ENCODE measurements around the gene CCNK.

GRCh38 chr14:99472937-99473336 lies 8.3 kb upstream of the CCNK start:
- TF ChIP-seq CTCF (IDR thresholded peaks at IDR 0.05; ENCODE audit: low read depth, low read length) (no peak), EZH2phosphoT487 (IDR thresholded peaks at IDR 0.05; ENCODE audit: low read depth) (no peak)

Measured in OCI-LY3 (cell line).